ENCODE measurements around the gene SETD6.

DNA sequence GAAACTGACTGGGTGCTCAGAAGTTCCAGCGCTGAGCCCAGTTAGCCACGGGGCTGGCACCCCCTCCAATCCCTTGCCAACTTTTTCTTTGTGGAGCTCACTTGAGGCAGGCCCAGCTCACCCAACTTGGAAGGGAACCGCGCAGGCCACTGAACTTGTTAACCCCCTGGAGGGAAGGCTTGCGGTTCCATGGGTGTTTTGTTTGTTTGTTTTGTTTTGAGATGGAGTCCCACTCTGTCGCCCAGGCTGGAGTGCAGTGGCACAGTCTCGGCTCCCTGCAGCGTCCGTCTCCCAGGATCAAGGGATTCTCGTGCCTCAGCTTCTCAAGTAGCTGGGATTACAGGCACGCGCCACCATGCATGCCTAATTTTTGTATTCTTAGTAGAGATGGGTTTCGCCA, 49.5 kb upstream of the SETD6 start:
- TF ChIP-seq ZNF530 (tag by site-specific recombination; IDR thresholded peaks at IDR 0.05; ENCODE audit: low read depth) (no peak), ZNF501 (tag by site-specific recombination; IDR thresholded peaks at IDR 0.05) (no peak), ZSCAN30 (tag by site-specific recombination; IDR thresholded peaks at IDR 0.05) (no peak), ZFHX2 (tag by site-specific recombination; conservative IDR thresholded peaks at IDR 0.05) (no peak), ZNF266 (tag by site-specific recombination; IDR thresholded peaks at IDR 0.05; ENCODE audit: low read depth) (no peak), FEZF1 (tag by site-specific recombination; IDR thresholded peaks at IDR 0.05) (no peak), ZNF701 (tag by site-specific recombination; IDR thresholded peaks at IDR 0.05) (no peak), ZNF114 (tag by site-specific recombination; IDR thresholded peaks at IDR 0.05) (no peak), ZNF223 (tag by site-specific recombination; IDR thresholded peaks at IDR 0.05) (no peak), KLF1 (tag by site-specific recombination; IDR thresholded peaks at IDR 0.05) (no peak), ZNF830 (tag by site-specific recombination; IDR thresholded peaks at IDR 0.05; ENCODE audit: low read depth) (no peak)
- TF ChIP-seq, protein P1, sequence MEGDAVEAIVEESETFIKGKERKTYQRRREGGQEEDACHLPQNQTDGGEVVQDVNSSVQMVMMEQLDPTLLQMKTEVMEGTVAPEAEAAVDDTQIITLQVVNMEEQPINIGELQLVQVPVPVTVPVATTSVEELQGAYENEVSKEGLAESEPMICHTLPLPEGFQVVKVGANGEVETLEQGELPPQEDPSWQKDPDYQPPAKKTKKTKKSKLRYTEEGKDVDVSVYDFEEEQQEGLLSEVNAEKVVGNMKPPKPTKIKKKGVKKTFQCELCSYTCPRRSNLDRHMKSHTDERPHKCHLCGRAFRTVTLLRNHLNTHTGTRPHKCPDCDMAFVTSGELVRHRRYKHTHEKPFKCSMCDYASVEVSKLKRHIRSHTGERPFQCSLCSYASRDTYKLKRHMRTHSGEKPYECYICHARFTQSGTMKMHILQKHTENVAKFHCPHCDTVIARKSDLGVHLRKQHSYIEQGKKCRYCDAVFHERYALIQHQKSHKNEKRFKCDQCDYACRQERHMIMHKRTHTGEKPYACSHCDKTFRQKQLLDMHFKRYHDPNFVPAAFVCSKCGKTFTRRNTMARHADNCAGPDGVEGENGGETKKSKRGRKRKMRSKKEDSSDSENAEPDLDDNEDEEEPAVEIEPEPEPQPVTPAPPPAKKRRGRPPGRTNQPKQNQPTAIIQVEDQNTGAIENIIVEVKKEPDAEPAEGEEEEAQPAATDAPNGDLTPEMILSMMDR (tag by site-specific recombination; IDR thresholded peaks at IDR 0.05): no peak
- TF ChIP-seq, protein P2, sequence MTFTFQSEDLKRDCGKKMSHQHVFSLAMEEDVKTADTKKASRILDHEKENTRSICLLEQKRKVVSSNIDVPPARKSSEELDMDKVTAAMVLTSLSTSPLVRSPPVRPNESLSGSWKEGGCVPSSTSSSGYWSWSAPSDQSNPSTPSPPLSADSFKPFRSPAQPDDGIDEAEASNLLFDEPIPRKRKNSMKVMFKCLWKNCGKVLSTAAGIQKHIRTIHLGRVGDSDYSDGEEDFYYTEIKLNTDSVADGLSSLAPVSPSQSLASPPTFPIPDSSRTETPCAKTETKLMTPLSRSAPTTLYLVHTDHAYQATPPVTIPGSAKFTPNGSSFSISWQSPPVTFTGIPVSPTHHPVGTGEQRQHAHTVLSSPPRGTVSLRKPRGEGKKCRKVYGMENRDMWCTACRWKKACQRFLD (tag by site-specific recombination; IDR thresholded peaks at IDR 0.05): no peak
- TF ChIP-seq, protein P3, sequence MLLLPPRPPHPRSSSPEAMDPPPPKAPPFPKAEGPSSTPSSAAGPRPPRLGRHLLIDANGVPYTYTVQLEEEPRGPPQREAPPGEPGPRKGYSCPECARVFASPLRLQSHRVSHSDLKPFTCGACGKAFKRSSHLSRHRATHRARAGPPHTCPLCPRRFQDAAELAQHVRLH (tag by site-specific recombination; IDR thresholded peaks at IDR 0.05): no peak
